IPS-NIHi7 (cell line): ENCODE measurements around the gene PRTN3.
"Not testable (repeated sequence)": the region's sequence is repeated elsewhere in the genome, so short reads cannot be mapped to it uniquely, and the experiment has no call there.

Experiments used
- DNase-seq: peaks from one replicate; pipeline ENCODE4 v3.0.0; 2012; ENCODE audit warnings: mixed read lengths; ENCODE audit errors: extremely low spot score

Gene PRTN3

DNA sequence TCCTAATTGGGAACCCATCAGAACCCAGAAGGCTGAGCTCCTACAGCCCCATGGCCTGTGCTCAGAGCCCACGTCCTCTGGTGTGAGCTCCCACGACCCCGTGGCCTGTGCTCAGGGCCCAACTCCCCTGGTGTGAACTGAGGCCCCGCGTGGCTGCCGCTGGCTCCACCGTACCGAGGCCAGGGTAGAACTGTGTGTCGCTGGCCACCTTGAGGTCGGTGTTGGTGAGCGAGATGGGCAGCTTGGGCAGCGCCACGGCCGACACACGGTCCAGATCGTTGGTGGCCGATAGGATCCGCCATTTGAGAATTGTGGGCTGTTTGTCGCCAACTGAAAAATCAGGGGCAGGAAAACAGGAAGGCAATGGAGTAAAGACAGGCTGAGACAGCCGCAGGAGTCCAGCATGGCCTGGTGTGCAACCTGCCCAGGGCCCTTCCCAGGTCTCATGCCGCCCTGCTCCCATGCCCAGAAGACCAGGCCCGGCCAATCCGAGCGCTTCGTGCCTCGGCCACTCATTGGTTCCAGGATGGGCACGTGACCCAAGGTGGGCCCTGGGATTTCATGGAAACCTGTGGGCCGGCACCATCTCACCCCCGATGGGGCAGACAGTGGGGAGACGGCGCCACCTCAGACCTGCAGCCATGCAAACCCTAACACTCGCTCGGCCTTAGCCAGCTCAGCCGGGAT lies 40.7 kb downstream of the PRTN3 start:
- no peak for DNase-seq

DNA sequence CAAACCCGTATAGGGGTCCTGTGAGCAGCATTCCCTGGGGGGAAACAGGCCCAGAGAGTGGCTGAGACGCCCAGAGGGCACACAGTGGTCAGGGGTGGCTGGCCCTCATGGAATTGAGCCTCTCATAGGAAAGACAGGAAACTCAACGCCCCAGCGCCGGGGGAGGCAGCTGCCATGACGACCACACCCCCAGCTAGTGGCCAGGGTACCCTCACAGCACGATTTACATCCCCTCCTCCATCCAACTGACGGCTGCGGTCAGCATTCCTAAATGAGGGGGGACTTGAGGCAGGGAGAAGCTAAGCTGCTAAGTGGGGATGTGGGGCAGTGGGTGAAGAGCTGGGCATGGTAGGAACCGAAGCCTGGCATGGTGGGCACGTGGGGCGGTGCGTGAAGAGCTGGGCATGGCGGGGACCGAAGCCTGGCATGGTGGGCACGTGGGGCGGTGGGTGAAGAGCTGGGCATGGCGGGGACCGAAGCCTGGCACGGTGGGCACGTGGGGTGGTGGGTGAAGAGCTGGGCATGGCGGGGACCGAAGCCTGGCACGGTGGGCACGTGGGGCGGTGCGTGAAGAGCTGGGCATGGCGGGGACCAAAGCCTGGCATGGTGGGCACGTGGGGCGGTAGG lies 42.2 kb downstream of the PRTN3 start:
- DNase-seq, result no peak

DNA sequence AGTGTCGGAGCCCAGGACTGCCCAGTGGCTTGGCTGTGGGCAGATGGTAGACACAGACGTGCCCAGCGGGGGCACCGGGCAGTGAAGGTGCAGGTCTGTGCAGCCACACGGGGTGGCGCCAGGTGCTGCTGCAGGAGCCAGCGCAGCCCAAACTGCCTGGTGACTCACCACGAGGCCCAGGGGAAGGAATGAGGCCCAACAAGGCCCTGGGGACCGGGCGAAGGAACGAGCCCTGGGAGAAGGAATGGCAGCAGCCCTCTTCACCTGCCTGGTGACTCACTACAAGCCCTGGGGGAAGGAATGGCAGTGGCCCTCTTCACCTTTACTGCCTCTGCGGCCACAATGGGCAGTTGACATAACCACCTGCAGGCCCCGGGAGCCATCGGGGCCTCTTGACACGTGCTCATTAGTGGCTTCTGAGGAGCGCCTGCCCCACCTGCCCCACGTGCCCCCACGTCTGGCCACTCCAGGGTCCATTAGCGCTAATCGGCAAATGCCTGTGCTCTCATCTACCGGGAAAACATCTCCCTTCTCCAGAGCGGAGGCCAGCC lies 42.9 kb downstream of the PRTN3 start:
- peak; percentile 54 for DNase-seq

DNA sequence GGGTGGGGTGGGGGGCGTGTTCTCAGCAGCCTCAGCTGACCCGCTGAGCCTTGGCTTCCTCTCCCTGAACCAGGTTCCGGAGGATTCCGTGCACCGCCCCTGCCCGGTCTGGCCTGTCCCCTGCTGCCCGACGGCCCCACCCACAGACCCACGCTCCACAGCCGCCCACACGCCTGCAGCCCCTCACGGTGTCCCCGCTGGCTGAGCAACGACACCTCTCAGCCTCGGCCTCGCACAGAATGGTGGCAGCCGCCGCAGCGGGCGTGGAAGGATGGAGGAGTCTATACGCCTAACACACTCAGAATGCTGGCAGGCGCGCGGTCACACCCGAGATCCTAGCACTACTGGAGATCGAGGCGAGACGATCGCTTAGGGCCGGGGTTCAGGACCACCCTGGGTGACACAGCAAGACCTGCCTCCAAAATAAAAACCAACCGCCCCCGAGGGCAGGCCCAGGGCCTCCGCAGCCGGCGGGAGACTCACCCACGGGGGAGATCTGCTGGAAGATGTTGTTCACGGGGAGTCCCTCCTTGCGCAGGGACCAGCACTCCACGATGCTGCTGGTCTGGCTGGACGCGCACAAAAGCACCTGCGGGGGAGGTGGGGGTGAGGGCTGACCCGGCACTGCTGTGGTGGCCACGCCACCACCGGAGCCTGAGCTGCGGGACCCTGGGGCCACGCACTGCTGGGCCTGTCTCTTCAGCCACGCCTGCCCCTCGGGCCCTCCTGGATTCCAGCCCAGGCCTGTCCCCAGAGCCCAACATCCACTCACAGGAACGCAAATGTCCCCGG lies 43.8 kb downstream of the PRTN3 start:
- no peak for DNase-seq

DNA sequence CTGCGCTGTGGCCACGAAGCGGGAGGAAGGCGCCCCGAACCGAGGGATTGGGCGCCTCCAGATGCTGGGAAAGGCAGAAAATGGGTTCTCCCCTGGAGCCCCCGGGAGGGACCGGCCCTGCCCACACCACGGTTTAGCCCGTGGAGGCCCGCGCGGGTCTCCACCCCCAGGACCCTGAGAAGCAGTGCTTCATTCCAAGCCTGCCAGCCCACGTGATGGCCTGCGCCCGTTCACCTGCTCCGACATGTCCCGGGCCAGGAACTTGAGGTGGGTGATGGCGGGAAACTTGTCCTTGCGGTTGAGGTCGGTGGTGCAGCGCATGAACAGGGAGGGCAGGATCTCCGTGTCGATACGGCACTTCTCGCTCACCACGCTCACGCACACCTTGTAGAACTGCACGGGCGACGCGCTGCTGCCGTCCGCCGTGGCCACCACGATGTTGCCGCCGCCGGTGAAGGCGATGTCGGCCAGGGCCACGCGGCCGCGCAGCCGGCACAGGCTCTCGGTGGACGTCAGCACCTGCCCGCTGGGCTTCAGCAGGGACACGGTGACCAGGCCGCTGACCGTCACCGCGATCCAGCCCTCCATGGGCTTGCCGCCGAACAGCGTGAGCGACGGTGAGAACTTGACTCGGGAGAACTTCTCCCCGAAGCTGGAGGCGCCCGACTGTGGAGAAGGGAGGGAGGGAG lies 44.9 kb downstream of the PRTN3 start:
- no peak for DNase-seq

DNA sequence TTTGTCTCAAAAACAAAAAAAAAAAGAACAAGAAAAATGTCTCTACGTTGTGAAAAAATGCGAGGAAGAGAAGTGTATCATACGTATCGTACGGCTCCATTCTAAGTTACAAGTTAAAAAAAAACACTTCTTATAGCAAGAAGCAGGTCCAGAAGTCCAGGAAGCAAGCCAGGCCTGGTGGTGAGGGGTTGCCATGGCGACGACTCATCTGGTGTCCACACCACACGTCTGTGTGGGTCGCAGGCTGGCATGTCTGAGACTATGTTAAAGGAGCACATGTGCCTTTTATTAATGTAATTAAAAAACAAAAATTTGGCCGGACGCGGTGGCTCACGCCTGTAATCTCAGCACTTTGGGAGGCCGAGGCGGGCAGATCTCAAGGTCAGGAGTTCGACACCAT lies 46.3 kb downstream of the PRTN3 start:
- DNase-seq, result no peak

DNA sequence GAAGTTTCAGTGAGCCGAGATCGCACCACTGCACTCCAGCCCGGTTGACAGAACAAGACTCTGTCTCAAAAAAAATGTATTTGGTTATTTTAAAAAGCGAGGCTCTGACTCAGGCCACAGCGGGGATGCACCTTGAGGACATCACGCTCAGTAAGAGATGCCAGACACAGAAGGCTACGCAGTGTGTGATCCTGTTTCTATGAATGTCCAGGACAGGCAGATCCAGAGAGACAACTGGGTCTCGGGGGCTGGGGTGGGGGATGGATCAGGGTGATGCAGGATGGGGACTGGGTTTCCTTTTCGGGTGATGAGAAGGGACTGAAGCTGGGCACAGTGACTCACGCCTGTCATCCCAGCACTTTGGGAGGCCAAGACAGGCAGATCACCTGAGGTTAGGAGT lies 46.8 kb downstream of the PRTN3 start:
- DNase-seq, result no peak

DNA sequence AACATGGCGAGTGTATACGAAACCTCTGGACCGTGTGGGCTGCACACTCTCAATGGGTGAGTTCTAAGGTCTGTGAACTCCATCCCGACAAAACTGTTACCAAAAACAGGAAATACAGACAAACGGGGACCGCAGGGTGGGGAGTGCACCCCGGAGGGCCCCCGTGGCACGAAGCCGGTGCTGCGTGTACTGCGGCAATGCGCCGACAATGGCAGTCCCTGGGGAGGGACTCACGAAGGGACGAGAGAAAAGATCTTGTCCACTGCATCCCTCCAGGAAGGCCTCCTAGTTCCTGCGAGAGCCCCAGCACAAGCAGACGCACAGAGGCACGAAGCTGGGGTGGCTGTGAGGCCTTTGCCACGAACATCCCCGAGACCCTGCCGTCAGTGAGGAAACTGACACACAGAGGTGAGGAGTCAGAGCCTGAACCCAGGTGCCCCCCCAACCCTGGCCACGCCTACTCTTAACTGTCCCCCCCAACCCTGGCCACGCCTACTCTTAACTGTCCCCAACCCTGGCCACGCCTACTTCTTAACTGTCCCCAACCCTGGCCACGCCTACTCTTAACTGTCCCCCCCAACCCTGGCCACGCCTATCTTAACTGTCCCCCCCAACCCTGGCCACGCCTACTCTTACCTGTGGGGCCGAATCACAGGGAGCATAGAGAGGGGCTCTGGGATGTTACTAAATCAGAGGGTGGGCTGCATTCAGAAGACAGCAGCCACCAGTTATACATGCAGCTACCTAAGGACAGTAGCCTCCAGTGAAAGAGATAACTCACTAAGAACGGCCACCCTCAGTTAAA lies 48.0 kb downstream of the PRTN3 start:
- no peak for DNase-seq

DNA sequence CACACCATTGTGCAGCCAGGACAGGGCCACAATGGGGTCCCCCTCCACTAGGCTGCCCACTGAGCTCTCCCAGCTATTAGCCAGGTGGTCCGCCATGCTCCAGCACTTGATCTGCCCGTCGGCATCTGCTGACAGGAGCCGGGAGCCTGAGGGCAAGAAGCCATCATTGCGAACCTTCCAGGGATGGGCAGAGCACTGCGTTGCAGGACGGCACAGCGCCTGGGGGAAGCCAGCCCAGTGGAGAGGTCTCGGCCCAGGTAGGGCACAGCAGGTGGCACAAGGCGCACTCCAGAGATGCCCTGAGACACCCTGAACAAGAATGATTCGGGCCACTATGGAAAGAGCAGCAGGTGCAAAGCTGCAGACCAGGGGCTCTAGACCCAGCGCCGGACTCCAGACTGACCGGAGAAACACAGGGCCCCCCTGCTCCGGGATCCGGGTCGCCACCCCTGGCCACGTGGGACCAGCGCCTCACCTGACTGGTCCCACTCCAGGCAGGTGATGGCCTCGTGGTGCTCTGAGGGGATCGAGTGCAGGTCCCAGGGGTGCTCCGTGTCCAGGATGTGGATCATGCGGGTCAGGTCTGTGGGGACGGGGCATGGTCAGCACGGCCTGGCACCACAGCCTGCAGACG lies 49.0 kb downstream of the PRTN3 start:
- DNase-seq, result no peak

DNA sequence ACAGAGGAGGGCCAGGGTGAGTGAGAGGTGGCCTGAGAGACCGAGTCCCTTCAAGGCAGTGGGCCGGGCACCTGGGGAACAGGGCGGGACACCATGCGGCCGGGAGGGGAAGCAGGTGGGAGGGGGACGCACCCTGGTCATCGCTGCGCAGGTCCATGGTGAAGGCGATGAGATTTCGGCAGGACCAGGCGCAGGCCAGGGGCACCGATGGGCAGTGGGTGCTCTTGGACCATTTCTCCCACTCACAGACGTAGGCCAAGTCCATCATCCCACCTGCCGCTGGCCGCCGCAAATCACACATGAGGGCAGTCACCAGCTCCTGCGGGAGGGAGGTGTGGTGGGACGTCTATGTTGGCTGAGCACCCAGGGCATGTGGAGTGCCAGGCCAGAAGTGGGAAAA lies 50.0 kb downstream of the PRTN3 start:
- DNase-seq, result no peak

DNA sequence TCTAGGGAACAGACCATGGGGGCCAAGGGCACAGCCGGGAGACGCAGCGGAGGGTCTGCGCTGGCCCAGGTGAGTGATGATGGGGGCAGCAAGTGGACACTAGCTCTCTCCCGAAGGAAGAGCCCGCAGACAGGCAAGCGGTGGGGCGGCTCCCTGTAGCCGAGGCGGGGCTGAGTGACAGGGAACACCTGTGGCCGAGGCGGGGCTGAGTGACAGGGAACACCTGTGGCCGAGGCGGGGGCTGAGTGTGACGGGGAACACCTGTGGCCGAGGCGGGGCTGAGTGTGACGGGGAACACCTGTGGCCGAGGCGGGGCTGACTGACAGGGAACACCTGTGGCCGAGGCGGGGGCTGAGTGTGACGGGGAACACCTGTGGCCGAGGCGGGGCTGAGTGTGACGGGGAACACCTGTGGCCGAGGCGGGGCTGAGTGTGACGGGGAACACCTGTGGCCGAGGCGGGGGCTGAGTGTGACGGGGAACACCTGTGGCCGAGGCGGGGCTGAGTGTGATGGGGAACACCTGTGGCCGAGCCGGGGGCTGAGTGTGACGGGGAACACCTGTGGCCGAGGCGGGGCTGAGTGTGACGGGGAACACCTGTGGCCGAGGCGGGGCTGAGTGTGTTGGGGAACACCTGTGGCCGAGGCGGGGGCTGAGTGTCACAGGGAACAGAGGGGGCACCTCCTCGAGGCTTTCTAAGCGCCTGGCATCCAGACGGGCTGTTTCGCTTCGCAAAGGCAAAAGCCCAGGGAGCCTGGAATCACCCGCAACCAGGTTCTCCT lies 50.8 kb downstream of the PRTN3 start:
- DNase-seq, result not testable (repeated sequence)

DNA sequence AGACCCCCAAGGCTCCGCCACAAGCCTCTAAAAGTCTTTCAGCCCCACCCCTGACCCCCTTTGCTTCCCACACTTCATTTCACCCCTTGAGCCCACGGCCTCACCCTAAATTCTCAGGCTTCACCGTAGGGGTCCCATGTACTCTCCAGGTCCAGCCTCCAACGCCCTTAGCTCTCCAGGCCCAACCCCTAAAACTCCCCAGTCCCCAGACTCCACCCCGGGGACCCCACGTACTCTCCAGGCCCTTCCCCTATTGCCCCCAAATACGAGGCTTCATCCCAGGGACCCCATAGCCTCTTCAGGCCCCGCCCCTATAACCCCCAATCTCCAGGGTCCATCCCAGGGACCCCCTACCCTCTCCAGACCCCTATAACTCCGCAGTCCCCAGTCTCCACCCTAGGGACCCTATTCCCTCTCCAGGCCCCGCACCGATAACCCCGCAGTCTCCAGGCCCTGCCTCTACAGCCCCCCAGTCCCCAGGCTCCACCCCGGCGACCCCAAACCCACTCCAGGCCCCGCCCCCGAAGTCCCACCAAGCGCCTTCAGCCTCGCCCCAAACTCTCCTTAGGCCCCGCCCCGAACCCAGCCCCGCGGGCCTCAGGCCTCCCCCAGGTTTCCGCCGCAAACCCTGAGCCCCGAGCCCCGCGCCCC lies 51.6 kb downstream of the PRTN3 start:
- DNase-seq, result no peak

DNA sequence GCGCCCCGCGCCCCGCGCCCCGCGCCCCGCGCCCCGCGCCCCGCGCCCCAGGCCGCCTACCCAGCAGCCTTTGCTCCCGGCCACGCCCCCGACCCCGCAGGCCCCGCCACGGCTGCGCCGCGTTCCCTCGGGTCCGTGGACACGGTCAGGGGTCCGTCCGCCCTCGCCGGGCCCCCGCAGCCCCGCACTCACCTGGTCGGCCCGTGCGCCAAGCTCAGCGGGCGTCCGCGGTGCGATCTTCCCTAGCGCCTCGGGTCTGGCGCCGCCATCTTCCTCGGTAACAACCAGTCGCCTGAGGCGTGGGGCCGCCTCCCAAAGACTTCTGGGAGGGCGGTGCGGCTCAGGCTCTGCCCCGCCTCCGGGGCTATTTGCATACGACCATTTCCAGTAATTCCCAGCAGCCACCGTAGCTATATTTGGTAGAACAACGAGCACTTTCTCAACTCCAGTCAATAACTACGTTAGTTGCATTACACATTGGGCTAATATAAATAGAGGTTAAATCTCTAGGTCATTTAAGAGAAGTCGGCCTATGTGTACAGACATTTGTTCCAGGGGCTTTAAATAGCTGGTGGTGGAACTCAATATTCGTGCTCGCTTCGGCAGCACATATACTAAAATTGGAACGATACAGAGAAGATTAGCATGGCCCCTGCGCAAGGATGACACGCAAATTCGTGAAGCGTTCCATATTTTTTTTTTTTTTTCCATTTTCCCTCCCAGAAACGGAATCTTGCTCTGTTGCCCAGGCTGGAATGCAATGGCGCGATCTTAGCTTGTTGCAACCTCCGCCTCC lies 52.3 kb downstream of the PRTN3 start, which contains the start of the genes MED16 and RNU6-9:
MED16 (minus strand) TSS at position 294 of the 796 bp plus-strand sequence. CDS start 2,056 bp downstream, outside the sequence.
RNU6-9 (plus strand) TSS at position 591 of the 796 bp plus-strand sequence.
- DNase-seq, result peak; percentile 99

DNA sequence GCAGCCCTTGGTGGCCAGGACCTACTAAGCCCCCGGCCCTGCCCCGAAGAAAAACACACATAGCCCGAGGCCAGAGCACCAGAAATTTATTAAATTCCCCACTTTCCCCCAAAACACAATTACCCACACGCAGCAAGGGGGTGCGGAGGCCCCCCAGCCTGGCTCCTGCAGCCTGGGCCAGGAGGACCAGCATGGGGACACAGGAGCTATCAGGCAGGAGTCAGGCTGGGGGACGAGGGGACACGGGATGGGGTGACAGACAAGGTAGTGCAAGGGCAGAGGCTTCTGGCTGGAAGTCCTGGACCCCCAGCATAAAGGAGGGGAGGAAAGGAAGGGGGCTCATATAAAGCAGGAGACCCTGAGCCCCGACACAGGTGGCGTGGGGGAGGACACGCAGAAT lies 55.6 kb downstream of the PRTN3 start:
- no peak for DNase-seq

DNA sequence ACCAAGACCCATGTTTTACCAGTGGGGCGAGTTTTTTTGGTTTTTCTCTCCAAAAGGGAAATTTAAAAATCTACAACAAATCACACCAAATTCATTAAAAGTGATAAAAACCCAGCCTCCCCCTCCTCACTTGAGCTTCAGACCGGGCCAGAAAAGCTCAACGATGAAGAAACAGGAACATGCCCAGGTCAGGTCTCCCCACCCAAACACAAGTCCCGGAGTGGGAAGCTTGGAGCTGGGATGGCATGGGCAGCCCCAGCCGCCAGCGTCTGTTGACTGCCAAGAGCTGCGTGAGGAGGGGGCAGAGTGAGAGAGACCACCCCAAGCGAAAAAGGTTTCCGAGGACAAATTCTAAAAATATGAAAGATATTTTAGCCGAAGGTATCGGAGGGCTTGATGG lies 56.2 kb downstream of the PRTN3 start:
- no peak for DNase-seq

DNA sequence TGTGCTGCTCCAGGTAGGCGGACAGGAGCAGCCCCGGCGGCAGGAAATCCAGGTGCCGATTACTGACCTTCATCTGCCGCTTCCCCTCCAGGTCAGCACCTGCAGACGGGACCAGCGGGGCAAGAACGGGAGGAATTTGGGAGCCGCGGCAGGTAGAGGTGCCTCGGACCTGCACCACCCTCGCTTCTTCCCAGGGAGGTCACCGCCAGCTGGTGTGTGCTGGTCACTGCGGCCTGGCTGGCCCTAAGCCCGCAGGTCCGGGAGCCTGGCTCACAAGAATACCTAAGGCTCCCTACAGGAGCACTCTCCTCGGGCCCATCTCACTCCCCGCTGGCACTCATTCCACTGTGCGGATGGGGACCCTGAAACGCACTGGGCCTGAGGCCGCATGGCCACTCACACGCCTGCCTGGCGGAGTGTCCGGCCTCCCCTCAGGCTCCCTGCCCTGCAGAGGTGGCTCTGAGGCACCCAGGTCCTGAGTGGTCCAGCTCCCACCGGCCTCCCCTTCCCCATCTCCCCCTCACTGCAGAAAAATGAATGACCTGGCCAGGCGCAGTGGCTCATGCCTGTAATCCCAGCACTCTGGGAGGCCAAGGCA lies 56.7 kb downstream of the PRTN3 start:
- DNase-seq, result no peak
